Loucy (cell line): ENCODE results near the gene CHMP3.

ENCODE experiments used
- EZH2phosphoT487 ChIP-seq: fragments of 200-600 bp; IDR thresholded peaks from 2 replicates; pipeline ENCODE4 v1.6.1; 2018; ENCODE audit warnings: antibody characterized with exemption, mild to moderate bottlenecking, moderate library complexity, borderline replicate concordance
- TF ChIP-seq, protein P1 (sequence below): fragments of 200-600 bp; sonication (generic); conservative IDR thresholded peaks from 2 replicates; pipeline ENCODE4 v1.5.1; 2014; ENCODE audit warnings: mild to moderate bottlenecking, antibody characterized with exemption, low read length

DNA sequence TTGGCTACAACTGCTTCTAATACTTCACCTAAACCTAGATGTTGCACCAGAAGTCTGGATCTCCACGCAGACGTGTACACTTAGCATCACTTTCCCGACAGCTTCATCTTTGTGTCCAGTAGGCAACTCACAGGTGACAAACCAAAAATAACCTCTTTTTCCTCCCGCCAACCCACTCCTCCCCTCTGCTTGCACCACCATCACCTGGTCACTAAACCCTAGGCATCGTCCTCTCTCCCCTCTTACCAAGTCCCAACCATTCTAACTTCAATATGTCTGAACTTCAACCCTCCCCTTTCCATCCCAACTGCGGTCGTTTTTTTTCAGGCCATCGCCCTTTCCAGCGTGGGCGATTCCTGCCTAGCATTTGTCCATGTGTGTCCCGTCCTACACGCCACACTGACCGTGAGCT lies 413 bp upstream of the CHMP3 start:
- TF ChIP-seq, protein P1, sequence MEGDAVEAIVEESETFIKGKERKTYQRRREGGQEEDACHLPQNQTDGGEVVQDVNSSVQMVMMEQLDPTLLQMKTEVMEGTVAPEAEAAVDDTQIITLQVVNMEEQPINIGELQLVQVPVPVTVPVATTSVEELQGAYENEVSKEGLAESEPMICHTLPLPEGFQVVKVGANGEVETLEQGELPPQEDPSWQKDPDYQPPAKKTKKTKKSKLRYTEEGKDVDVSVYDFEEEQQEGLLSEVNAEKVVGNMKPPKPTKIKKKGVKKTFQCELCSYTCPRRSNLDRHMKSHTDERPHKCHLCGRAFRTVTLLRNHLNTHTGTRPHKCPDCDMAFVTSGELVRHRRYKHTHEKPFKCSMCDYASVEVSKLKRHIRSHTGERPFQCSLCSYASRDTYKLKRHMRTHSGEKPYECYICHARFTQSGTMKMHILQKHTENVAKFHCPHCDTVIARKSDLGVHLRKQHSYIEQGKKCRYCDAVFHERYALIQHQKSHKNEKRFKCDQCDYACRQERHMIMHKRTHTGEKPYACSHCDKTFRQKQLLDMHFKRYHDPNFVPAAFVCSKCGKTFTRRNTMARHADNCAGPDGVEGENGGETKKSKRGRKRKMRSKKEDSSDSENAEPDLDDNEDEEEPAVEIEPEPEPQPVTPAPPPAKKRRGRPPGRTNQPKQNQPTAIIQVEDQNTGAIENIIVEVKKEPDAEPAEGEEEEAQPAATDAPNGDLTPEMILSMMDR = no peak
- no peak for TF ChIP-seq EZH2phosphoT487
